GDM1 (cell line): ENCODE measurements around the gene BCAP29.
A peak's percentile ranks its signal among the peaks of the same experiment; 100 is the strongest.
"Not testable (repeated sequence)": the region's sequence is repeated elsewhere in the genome, so short reads cannot be mapped to it uniquely, and the experiment has no call there.

Source experiments
- DNase-seq: peaks from one replicate; lab custom pipeline; 2025; lab: John Stamatoyannopoulos, UW

BCAP29 gene, protein sequence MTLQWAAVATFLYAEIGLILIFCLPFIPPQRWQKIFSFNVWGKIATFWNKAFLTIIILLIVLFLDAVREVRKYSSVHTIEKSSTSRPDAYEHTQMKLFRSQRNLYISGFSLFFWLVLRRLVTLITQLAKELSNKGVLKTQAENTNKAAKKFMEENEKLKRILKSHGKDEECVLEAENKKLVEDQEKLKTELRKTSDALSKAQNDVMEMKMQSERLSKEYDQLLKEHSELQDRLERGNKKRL

DNA sequence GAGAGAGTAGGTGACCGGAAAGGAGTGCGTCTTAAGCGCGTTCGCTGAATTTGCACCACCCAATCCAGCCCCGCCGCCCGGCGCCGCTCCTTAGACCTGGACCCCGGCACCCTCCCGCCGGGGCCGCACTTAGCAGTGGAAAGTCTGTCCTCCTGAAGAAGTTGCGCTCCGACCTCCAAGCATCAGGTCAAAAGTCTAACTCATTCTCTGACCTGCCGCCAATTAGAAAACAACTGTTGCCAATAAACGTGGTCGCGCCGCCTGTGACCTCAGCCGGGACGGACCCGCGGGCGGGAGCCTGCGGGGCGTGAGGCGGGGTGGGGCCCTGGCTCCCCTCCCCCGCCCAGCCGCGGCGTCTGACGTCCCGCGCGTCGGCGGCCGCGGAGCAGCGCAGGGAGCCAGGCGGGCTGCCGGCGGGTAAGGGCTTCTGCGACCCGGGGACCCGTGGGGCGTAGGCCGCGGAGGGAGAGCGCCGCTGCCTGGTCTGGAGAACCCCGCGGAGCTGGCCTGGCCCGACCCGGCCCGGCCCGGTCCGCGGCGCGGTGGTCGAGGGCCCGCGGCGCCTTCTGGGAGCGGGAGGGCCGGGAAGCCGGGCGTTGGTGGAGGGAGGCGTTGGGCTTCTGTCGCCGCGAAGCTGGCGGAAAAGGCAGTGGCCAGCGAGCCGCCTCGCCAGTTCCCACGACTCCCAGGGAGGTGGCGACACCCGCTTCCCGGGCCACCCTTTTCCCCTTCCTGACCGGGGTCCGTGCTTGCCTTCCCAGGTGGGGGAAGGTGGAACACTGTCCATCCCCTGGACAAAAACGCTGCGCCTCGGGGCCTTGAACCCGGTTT lies at the start of gene BCAP29:
Gene BCAP29 (plus strand): TSS at position 362 of the 831 bp plus-strand sequence. CDS start 527 bp downstream, outside the sequence.
- peak; percentile 68 for DNase-seq

DNA sequence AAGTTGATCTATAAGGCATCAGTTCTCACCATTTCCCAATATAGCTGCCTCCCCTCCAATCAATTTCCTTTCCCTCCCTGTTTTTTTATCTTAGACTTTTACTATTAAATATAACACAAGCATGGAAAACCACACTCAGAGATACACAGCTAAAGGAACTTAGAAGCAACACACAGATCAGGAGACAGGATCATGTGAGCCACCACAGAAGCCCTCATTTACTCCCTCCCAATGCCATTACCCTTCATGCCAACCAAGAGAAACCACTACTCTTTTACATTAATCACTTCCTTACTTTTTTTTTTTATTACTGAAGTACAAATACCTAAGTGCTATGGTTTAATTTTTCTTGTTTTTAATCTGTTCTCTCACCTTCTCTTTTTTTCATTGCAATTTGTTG lies 49.3 kb upstream of the BCAP29 start:
- no peak for DNase-seq

DNA sequence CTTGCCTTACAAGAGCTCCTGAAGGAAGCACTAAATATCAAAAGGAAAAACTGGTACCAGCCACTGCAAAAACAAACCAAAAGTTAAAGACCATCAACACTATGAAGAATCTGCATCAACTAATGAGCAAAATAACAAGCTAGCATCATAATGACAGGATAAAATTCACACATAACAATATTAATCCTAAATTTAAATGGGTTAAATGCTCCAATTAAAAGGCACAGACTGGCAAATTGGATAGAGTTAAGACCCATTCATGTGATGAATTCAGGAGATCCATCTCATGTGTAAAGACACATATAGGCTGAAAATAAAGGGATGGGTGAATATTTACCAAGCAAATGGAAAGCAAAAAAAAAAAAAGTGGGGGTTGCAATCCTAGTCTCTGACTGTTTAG lies 45.9 kb upstream of the BCAP29 start:
- no peak for DNase-seq

DNA sequence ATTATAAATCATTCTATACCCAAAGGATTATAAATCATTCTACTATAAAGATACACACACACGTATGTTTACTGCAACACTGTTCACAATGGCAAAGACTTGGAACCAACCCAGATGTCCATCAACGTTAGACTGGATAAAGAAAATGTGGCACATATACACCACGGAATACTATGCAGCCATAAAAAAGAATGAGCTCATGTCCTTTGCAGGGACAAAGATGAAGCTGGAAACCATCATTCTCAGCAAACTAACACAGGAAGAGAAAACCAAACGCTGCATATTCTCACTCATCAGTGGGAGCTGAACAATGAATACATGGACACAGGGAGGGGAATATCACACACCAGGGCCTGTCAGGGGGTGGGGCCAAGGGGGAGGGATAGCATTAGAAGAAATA lies 42.8 kb upstream of the BCAP29 start:
- DNase-seq = not testable (repeated sequence)

DNA sequence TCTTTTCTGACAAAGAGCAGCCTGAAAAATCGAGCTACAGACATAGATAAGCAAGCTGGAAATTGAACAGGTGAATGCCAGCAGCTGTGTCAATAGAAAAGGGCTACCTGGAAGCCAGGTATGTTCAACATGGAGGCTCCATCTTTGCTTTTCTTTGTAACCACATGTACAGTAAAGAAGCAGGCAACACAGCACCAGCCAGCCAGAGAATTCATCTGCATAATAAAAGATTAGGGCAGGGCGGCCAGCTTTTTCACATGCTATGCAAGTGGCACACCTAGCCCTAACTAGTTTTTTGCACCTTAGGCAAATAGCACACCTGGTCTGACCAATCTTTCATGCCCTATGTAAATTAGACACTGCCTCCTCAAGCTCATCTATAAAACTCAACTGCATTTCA lies 42.0 kb upstream of the BCAP29 start:
- no peak for DNase-seq

DNA sequence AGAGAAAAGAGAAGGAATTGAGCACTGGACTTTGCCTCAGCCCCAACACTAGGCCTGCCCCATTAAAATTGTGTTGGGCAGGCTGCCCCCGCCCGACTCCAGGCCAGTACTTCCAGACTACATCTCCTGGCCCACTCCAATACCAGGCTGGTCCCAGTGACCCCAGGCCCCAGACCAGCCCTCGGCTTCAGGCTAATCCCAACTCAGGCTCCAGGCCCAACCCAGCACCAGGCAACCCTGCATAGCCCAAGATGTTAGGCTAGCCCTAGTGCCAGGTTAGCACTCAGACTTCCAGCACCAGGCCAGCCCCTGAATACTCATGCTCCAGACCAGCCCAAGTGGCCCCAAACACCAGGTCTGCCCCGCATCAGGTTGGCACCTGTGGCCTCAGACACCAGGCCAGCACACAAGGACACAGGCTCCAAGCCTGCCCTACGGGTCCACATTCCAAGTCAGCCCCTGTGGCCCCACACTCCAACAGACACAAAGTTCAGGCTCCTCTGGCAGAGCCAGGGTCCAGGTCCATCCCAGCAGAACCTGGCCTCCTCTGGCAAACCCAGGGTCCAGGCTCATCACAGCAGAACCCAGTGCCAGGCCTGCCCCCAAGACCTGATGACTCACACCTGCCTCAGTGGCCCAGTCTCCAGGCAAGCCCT lies 36.6 kb upstream of the BCAP29 start:
- DNase-seq = no peak

DNA sequence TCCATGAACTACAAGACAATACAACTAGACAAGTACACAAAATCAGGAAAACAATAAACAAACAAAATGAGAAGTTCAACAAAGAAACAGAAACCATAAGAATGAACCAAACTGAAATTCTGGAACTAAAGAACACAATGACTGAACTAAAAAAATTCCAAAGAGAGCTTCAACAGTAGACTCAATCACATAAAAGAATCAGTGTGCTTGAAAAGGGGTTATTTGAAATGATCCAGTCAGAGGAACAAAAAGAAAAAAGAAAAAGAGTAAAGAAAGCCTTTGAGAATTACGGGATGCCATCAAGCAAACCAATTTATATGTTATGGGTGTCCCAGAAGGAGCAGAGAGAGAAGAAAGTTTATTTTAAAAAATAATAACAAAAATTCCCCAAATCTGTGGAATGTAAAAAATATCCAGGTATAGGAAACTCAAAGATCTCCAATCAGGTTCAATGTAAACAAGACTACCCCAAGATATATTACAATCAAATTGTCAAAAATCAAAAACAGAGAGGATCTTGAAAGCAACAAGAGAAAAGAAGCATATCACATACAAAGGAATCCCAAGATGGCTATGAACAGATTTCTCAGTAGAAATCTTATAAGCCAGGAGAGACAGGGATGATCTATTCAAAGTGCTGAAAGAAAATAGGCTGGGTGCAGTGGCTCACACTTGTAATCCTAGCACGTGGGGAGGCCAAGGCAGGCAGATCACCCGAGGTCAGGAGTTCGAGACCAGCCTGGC lies 35.0 kb upstream of the BCAP29 start:
- DNase-seq = no peak

DNA sequence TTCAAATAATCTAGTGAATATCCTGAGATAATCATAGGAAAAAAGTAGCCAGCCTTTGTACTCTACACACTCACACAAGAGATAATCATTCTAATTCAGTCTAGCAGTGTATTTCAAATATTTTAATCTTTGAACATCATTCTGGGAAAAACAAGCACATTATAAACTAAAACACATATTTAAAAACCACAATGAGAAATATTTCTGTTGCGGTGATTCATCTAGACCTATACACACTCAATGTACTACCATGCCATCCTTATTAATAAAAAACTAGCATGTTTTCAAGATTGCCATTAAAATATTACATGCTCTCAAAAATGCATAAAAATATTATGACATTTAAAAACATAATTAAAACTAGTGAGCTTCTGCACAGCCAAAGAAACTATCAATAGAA lies 28.1 kb upstream of the BCAP29 start:
- no peak for DNase-seq

DNA sequence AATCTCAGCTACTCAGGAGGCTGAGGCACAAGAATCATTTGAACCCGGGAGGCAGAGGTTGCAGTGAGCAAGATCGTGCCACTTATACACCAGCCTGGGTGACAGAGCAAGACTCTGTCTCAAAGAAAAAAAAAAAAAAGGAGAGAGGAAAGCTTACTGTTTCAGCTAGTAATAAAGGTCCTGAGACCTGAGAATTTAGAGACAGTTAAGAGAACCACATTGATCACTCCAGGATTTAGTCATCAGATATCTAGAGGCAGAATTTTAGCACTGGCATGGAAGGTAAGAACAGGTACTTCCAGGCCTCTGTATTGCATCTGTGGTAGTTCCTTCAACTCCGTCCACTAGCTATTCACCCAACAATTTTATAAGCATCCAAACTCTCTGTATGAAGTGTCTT lies 24.2 kb upstream of the BCAP29 start:
- DNase-seq = no peak

DNA sequence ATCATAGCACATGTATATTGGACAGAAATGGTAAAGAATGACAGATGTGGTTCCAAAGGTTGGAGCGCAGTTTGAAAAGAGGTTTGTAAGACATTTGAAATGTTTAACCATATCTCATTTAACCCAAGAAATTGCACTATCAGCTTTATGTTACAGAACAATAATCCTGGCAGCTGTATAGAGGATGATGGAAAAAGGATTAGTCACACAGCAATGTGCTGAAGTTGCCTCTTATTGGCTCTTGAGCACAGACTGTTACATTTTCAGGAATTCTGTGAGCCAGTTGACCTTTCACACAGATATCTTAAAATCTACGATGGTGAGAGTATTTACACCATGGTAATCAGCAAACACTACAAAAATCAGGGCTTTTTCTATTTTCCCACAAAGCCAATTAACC lies 20.2 kb upstream of the BCAP29 start:
- DNase-seq = no peak

DNA sequence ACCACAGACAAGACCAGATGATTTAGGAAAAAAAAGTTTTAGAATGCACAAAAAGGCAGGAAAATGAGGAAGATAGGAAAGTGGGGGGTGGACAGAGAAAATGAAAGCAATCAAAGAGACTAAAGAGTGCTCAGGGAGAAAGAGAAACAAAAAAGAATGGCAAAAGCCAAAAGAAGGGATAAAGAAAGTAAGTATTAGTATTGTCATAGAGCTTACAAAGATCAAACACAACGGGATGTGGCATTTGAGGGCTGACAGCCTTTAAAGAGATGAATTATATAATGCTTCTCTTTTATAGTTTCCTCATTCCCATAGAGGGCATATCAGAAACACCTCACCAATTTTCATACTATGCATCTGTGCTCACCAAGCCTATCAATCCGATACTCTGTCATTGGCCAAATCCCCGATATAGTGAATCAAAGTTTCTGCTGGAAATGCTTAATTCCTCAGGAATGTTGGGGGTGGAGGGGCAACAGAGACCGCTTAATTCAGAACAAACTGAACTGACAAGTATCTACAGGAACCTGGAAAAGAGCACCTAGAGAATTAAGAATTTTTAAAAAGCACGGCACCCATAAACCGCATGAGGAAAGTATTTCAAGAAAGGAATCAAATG lies 19.0 kb upstream of the BCAP29 start:
- no peak for DNase-seq

DNA sequence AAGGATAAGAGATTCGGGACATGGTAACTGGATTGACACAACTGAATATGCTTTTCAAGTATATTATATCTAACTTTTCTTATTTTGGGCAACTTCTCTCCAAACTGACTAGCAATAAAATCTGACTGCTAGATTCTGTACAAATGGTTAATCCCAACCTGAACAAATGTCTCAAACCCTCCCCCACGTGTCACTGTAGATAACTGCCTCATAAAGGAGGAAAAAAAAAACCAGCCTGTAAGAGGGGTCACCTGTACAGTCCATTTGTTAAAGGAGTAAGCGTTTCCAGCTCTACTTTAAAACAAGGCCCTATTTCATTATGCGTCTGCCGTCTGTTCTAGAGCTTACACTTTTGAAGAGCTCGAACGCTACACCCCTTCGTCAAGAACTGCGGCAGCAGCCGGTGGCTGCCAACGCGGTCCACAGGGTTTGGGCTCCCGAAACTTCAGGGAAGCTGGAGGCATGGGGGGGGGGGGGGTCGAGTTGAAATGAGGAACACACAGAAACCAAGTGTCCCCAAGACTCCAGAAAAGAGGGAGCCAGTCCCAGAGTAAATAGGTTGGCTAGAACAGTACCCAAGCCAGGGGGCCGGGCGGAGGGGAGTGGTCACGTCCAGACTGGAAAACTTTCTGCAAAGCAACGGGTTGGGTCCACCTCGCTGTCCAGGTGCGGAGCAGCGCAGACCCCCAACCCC lies 16.8 kb upstream of the BCAP29 start:
- DNase-seq = no peak

DNA sequence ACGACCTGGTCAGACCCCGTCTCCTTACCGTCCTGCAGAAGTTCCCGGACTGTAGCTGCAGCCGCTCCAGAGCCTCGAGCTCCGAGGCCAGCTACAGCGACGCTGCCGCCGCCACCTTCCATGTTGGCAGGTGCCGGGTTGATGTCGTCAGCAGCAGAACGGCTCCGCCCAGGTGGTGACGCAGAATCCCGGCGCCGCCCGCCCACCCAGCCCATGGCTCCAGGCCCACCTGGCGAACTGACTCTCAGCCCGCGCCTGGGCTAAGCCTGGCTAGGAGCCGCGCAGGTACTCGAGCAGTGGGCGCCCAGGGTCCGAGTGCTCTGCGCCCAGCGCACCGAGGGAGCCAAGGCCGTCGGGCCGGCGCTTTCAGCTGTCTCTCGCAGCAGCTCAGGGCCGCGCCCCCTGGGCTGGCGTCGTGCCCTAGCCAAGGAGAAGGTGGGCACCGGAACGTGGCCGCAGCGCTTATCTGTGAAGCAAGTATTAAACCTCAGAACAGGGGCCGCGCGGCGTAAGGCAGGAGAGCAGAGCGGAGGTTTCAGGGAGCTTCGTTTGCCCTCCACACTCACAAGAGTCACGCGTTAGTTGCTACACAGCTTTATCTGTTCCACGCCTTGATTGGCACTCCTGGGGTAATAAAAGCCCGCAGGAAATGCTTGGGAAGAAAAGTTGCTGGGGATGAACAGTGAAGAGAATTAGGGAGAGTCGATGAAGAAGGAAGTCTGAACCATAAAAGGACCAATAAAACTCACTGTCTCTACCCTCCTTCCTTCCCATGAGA lies 16.1 kb upstream of the BCAP29 start, which contains the start of the genes COG5 and DUS4L:
Gene COG5 (minus strand): TSS at position 146 of the 778 bp plus-strand sequence. CDS start 24 bp downstream, at position 122.
Gene DUS4L (plus strand): TSS at position 197 of the 778 bp plus-strand sequence. CDS start 3,100 bp downstream, outside the sequence.
- DNase-seq = peak; percentile 69

DNA sequence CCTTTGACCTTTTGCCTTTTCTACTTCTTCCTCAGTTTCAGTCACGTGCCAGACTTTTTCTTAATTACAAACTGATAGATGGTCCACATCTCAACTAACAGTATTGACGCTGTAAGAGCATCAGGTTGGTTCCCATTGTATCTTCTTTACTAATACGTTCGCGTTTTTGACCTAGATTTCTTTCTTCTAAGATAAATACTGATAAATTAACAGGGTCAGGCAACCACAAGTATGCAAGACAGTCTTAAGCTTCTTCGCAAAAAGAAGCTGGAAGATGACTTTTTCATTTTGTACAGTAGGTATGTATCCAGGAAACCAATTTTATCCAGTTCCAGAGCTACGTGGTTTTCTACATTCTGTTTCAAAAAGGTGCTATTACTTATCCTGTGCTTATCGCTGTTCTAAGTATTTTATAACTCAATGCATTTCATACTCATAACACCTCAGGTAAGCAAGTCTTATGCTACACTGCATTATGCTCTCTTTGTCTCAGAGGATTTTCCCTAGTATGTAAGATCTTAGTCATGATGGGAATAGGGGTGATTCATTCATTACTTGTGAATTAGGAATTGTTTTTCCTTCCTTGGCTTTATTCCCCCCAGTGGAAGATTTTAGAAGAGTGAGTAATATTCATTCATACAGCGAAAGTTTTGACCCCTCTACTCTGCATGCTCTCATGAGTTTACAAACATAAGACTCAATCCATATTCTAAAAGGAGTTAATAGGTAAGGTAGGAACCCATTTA lies 15.3 kb upstream of the BCAP29 start:
- no peak for DNase-seq

DNA sequence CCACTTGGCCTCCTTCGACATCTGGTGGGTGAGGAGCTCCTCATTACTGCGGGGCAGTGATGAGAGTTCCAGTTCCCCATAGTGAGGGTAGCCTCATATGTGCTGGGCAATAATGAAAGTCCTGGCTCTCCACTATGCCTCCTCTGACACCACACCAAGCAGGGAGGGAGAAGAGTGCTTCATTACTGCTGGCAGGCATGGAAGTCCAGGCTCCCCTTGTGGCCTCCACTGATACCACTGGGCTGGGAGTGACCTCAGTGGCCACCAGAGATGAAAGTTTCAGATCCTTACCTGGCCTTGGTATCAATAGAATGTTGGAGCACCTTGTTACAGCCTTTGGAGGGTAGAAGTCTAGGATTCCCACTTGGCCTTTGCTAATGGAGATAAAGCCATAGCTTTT lies 9.7 kb upstream of the BCAP29 start:
- DNase-seq = no peak

DNA sequence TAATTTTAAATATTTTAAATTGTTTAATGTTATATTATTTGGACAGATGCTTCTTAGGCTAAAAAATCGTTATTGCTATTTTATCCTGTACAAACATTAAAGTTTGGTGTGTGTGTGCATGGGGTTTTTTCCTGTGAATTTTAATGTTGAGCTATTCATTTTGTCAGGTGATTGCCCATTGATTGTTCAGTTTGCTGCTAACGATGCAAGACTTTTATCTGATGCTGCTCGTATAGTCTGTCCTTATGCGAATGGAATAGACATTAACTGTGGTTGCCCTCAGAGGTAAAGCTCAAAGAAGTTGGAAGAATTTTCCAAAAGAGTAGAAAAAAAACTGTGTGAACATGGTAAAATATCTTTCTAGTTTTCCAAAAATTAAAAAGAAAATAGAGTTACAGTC lies 6.5 kb upstream of the BCAP29 start:
- DNase-seq = no peak

DNA sequence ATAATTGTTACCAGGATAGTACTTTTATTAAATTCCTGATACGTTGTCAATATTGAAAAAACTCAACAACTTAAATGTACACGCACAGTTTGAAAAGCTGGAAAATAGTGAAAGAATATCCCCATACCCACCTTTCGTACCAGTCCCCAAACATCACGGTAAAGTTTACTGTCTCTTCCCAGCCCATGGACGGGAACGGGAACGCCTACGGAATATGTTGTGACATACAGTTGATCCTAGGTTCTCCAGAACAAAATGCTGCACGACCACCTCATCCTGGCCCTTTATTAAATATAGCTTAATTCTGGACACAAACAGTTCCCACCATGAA lies 527 bp upstream of the BCAP29 start:
- DNase-seq = no peak

DNA sequence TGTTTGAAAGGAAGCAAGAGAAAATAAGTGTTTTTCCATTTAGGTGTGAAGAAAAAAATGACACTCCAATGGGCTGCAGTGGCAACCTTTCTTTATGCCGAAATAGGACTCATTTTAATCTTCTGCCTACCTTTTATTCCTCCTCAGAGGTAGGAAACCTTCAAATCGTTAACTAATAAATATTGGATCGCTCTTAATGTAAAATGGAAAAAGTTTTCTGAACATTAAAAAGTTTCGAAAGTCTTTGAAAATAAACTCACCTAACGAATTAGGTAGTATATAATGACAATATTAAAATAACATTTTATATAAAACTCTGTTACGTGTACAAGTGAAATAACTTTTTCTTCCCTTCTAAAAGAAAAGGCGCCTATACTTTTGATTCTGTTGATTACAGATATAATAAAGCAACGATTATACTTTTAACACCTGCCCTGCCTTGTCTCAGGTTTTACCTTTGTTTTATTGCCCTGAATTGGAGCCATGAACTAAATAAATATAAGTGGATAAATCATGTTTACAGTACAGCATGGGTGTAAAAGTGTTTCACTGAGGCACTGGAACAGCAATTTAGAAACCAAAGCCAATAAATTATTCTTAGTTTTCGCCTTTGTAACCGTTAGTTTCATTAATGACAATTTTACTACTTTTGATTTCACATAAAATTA lies 804 bp downstream of the BCAP29 start:
- DNase-seq = no peak

DNA sequence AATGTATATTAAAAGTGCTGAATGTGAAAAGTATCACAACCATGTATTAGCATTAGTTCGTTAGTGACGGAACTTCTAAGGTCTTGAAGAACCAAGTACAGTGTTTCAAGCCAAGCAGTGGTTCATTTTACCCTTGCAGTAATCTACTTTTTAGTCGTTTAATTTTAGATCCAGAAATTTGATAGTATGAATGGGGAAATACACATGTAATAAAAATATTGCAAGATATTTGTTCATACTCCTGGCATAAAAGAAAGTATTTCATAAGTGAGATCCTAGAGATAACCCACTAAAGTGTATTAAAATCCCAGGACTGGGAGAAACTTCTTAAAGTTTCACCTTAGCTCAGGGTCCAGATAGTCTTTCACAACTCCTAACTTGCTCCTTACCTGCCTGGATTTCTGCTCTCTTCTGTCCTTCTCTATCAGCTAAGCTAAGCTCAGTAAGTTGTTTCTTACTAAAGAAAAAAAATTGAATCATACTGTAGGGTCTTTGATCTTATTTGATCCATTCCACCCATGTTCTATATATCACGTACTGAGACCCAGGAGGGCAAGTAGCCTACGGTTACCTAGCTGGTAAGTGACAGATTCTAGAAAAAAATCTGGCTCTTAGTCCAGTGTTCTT lies 1.5 kb downstream of the BCAP29 start:
- DNase-seq = no peak
